HG02588 (cell line): ENCODE measurements around the gene SLC38A11.
"Not testable (repeated sequence)": the region's sequence is repeated elsewhere in the genome, so short reads cannot be mapped to it uniquely, and the experiment has no call there.

Experiments
- ATAC-seq: cut with Tn5 transposase; IDR thresholded peaks from one replicate; pipeline ENCODE4 v1.9.1; 2021; ENCODE audit warnings: mild to moderate bottlenecking, moderate library complexity; ENCODE audit not compliant: unreplicated experiment

SLC38A11 gene

DNA sequence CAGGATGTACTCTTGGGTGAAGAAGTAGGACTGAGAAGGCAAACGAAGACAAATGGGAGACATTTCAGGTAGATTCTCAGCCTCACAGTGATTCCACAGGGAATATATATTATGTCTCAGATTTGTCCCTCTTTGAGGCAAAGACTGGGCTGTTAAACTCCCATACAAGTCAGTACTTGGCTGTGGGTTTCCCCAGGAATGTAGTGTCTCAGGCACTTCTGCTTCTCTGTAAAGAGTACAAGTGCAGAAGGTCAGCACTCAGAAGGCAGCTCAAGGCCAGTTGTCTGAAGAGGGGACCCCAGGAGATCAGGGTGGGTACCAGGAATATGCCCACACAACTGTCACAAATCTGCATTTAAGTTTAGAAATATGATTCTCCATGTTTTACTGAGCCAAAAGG lies 73.8 kb downstream of the SLC38A11 start:
- no peak for ATAC-seq

DNA sequence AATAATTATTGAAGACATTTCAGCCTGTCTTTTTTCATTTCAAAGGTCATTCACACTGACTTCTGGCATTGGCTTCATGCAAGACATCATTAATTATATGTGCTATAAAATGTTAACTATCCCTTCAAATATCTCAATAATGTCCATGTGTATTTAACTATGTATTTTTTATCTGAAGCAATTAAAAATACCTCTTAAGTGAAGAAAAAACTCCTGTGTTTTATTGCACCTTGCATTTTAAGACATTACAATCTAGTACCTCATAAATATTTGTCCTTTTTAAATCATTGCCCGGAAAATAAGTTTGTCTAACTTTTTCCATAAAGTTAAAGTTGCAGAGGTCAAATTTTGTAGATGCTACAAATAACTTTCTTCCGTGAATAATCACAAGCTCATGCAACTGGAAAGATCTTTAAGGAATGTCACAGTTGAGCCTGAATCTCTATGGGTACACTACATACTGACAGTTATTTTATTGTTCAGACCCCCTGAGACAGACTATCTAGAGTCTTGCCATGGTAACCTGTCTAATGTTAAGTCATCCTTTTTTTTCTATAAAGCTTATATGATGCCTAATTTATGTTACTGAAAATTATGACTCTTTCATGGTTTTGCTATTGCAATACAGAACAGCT lies 75.3 kb downstream of the SLC38A11 start:
- ATAC-seq, result no peak

DNA sequence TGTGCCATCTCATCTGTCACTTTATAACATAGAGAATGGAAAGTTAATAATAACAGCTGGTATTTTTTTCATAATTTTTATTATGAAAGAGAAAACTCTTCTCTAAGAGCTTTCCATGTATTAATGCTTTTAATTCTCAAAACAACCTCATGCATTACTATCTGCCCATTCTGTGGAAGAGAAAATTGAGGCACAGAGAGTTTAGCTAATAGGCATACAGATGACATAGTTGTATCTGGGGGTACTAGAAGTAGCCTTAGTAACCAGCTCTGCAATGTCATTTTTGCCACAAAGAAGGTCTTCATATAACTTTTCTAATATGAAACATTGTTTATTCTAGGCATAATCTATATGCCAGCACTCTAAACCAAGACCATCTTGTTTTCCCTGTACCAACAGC lies 77.4 kb downstream of the SLC38A11 start:
- no peak for ATAC-seq

DNA sequence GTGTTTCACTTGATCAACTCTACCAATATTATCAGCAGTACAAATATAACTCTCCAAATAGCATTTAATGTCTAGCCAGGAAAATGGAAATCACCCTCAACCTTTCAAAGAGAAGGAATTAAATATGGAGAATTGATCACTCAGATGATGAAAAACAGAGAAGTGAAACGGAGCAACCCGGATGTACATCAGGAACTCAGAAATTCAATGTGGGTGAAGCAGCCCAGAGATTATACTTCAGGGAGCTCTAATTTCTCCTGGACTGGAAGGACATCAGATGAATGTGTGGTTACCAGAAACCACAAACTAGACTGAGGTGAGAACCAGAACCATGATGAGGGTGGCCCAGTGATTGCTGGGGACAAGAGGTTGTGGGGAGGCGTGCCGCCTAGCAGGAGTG lies 78.2 kb downstream of the SLC38A11 start:
- no peak for ATAC-seq

DNA sequence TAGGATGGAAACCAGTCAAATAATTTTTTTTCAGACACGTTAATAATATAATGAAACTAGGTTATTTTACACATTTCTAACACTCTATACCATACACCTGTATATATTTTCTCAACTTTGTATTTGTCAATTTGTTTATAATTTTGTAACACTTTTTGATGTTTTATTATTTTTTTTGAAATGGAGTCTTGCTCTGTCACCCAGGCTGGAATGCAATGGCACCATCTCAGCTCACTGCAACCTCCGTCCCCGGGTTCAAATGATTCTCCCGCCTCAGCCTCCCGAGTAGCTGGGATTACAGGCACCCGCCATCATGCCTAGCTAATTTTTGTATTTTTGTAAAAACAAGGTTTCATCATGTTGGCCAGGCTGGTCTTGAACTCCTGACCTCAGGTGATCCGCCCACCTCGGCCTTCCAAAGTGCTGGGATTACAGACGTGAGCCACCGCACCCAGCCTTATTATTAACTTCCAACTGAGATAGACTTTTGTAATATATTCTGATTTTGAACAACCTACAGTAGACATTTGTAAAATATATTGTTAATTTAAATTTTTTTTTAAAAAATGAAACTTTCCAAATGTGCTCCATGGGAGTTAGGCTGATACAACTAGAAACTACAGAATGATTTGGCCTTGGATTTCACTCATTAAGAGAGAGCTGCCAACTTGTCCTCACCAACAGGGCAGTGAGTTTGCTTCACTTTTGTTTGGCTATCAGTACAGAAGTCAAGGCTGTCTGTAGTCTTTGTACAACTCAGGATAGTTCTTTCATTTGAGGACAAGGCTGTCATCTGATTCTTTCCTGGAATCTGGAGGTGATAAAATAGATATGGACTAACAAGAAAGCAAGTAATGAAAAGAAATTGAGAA lies 79.8 kb downstream of the SLC38A11 start:
- ATAC-seq, result no peak

DNA sequence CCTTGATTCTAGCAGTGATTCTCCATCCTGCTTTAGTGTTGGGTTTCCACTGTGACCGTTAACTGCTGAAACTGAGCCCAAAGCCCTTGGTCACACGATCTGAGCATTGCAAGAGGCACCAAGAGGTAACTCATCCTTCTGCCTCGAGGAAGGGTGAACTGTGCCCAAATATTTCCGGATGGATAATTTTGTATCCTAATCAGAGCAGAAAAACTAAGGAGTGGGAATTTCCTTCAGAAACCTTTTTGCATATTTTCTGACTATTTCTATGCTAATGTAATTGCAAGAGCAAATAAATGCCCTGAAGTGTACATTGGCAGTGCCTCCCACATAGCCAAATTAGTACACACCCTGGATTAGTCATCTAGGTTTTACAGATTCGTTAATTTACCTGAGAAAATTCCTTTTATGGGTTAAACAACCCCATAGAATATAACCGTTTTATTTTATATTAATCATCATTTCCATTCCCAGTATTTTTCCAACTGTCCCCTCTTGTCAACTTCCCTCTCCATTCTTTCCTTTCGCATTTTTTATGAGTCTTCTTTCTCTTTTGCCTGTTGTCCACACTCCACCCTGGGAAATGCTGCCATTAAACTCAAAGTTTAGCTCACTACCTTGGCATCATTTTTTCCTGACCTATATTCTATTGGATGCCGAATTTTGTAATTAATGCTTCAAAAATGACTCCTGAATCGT lies 82.0 kb downstream of the SLC38A11 start:
- ATAC-seq, result no peak

DNA sequence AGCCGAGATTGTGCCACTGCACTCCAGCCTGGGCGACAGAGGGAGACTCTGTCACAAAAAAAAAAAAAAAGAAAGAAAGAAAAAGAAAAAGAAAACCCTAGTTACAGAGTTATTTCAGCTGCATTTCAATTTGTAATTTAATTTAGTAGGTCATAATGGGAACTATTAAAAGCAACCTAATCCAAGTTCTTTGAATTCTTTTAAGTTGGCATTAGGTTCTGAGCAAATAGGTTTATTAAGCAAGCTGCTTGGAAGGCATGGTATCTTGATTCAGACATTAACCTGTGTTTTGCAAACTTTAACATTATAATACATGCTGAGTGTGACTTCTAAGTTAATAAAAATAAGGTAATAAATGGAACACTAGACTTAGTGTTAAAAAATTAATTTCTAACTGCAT lies 83.9 kb downstream of the SLC38A11 start:
- no peak for ATAC-seq

DNA sequence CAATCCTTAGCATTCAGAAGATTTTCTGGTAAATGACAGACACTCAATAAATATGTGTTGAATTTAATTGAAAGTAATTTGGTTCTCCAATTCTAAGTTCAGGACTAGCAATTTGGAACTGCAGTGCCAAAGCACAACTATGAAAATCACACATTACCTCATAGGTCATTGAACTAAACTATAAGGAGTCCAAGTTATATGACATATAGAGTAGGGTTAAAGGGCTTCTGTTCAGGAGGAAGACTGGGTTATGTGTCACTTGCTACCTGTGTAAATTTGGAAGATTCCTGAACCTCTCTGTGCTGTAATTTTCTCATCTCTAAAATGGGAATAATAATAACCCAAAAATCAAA lies 85.9 kb downstream of the SLC38A11 start:
- no peak for ATAC-seq

DNA sequence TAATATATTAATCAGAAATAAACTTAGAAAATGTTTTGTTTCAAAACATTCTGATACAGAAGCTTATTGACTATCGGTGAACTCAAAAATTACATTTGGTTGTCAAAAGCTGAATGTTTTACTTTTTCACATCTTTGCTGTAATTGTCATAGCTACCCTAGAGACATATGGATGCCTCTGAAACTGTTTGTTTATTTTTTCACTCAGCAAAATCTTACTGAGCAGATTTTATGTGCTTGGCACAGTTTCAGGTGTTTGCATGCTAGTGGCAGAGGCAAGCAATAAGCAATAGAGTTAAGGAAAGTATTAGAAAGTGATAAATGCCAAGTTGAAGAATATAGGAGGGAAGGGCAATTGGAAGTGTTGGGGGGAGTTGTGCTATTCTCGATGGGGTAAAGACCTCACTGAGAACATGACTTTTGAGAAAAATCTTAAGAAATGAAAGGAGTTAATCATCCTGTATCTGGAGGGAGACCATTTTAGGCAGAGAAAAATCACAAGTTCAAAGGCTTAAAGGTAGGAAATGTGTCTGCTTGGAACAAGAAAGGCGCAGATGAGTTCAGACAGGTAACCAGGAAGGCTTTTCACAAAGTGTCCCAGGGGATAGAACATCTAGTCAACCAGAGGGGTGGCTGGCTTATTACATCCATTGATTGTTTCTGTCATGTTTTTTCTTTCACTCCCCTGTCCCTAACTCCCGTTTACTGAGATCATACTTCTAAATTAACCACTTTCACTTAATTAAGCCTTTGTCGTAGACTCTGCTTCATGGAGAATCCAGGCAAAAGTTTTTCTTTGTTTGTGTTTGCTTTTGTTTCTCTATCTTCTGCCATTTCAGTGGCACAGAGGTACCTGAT lies 86.5 kb downstream of the SLC38A11 start:
- ATAC-seq, result no peak

DNA sequence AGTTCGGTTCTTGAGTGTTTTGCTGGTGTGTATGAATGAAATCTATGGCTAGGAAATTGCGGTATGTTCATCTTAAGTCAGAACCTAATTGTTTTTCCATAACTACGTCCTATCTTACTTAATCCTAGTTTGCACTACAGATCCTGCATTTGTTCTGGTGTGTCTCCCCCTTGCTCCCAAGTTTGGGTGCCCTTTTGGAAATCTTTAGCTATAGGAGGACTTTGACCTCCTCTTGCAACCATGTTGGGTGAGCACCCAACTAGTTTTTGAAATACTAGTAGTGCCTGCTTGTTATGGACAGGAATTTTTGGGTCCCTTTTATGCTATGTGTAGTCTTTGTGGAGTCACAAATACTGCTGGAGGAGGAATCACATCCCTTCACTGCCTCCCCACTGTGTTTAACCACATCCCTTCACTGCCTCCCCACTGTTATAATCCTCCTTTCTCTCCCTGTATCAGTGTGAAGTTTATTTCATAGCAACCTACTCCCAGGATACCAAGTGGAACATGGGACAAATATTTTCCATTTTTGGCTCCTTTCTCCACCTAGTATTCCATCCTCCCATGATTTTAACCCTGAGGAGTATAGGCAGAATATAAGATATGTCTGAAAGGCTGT lies 87.4 kb downstream of the SLC38A11 start:
- ATAC-seq, result no peak

DNA sequence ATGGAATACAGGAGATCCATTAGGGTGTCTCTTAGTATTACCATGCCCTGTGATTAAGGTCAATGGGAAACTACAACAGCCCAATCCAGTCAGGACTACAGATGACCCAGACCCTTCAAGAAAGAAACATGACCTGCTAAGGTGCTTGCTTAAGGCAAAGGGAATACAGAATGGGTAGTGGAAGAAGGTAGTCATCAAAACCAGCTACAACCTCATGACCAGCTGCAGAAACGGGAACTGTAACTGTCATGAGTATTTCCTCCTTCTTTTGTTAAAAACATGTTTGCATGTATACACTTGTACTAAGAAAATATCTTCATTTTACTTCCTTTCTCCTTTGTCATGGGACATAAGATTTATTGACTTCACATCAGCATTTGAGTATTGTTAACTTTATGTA lies 88.9 kb downstream of the SLC38A11 start:
- ATAC-seq, result not testable (repeated sequence)

DNA sequence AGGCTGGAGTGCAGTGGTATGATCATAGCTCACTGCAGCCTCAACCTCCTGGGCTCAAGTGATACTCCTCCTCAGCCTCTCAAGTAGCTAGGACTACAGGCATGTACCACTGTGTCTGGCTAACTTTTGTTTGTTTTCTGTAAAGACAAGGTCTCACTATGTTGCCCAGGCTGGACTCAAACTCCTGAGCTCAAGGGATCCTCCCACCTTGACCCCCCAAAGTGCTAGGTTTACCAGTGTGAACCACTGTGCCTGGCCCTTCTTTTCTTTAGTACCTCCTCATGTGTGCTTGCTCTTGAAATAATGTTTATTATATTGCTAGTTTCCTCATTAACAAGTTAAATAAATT lies 94.7 kb downstream of the SLC38A11 start:
- no peak for ATAC-seq

DNA sequence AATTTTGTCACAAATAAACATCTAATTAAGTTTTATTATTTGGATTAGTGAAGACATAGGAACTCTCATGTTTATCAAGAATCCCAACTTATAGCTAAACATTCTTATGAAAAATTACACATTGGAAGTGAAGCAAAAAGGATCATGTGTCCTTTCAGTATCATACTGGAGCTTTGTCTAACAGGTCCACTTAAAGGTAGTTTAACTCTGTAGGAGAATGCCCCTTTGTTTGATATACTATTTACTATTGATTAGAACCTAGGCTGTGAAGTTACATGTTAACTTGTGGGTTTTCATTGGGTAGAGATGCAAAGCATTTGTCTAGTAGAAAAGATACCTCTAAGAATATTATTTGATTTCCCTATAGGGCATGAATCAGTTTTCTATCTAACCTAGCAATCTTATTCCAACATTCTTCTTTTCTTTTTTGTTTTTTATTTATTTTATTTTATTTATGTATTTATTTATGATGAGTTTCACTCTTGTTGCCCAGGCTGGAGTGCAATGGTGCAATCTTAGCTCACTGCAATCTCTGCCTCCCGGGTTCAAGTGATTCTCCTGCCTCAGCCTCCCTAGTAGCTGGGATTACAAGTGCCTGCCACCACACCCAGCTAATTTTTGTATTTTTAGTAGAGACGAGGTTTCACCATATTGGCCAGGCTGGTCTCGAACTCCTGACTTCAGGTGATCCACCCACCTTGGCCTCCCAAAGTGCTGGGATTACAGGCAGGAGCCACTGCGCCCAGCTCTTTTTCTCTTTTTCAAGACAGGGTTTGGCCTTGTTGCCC lies 95.2 kb downstream of the SLC38A11 start:
- not testable (repeated sequence) for ATAC-seq

DNA sequence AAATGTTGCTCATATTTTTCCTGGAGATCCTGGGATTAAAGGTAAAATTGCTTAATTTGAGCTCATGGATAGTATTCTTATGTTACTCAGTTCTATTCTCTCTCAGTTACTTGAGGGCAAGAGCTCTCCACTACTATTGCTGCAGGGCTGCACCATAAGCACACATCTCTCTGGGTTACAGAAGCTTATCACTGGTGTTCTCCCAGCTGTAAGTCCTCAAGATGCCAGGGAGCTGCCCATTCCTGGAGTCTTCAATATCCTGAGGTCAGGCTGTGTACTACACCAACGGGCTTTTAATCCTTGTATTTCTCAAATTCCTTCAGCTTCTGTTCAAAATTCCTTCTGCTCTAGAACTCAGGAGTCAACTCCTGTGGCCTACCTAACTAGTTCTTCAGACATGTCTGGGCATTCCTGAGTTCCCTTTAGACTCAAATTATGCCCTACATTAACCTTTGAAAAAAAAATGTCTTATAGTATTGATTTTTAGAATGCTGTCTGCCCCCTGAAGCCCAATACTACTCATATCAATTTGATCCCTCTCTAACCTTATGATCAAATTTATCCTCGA lies 96.0 kb downstream of the SLC38A11 start:
- no peak for ATAC-seq

DNA sequence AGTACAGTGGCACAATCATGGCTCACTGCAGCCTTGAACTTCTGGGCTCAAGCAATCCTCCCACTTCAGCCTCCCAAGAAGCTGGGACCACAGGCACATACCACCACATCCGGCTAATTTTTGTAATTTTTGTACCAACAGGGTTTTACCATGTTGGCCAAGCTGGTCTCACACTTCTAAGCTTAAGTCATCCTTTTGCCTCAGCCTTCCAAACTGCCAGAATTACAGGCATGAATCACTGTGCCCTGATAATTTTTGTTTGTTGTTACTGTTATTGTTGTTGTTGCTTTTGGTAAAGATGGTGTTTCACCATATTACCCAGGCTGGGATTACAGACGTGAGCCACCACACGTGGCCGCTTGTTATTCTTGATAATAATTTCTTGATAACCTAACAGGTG lies 103.2 kb downstream of the SLC38A11 start:
- ATAC-seq, result no peak

DNA sequence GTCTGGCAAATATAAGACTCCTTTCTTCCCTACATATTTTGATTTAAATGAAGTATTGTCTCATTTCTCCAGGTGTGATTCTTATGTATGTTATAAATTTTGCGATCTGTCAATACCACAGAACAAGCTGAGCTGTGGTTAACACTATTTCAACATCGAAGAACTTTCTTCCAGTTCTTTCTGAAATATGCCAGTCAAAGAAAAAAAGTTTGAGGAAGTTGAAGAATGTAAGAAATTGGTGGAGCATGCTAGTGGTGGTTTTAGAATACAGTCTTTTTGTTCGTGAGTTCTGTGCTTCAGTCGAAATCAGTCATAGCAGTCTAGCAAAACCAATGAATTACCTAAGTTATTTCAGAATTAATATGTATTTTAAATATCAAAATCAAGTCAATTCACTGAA lies 105.1 kb downstream of the SLC38A11 start:
- no peak for ATAC-seq

DNA sequence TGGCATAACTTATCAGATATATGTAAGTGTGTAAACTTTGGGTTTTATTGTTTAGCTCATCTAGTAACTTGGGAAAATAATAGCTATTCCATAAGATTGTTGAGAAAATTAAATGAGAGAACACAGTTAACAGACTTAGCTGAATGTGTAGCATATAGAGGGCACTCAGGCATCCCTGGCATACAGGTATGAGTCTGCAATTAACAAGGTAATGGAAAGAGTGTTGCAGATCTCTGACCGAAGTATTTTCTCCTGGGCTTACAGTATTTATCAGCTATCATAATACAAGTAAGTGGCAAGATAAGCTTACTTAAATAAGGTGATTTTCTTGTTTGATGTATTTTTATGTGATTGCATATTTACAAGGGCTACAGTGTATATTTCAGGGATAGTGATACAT lies 105.8 kb downstream of the SLC38A11 start:
- no peak for ATAC-seq

DNA sequence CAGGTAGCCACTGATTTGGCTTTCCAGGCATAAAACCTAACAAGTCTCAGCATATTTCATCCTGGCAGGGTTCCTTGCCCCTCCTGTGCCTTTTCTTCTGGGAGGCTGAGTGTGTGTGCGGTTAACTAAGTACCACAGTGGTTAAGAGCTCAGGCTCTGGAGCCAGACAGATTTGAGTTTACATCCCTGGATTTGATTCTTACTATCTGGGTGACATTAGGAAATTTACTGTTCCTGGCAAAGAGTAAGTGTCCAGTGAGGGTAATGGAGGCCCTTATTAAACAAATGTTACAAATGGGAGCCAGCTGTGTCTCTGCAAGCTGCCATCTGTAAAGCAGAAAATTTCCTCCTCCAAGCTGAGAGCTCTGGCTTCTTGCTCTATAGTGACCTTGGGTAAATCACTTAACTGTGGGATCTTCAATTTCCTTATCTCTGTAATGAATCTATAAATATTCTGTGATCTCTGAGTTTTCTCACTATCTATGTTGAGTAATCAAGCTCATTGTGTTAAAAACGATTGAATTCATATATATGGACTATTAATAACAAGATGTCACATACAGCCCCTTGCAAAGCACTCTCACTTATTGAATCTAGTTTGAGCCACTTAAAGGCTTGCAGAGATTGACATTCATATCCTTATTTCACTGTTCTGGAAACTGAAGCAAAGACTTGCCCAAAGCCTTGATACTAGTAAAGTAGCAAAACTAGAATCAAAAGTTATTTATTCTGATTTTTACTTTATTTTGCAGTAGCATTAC lies 107.2 kb downstream of the SLC38A11 start:
- ATAC-seq, result no peak

DNA sequence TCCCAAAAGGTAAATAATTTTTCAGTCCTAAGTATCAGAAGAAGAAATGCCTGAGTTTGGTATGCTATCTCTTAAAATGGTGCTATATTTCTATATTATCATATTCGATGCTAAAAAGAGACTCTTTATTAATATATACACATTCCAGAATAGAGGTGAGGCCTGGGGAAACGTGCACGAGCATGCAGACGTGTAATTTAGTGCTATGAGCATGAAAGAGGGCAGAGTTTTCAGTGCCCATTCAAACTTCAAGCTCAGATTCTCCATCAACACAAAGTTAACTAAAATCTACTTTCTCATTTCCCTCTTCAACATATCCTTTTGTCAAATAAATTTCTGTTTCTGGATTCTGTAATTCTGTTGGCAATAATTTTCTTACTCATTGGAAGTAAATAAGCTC lies 108.0 kb downstream of the SLC38A11 start:
- no peak for ATAC-seq
